SK-N-SH (cell line): Measurements from ENCODE around the gene CEBPG. TPM values are rescaled to one million over a fixed set of nuclear protein-coding genes. Genes with fewer than 3 reads are reported as not detected.

Source experiments
- CTCF ChIA-PET: fragments of 300-600, 350-600 bp; formaldehyde crosslinking; extraction: SDS; loops from one replicate; lab custom pipeline; 2021; lab: Yijun Ruan, JAX
- POLR2A ChIA-PET: fragments of 350-600 bp; sonication (Branson Sonifier 250); formaldehyde crosslinking; extraction: SDS; loops from one replicate; lab custom pipeline; 2020; ENCODE audit warnings: antibody characterized with exemption, inconsistent platforms; lab: Yijun Ruan, JAX
- DNase-seq: peaks from one replicate; pipeline ENCODE4 v3.0.0; 2012
- H2AFZ ChIP-seq: fragments of 200-600 bp; sonication (generic); 2 replicates; pipeline ENCODE4 v1.8.1; 2016; ENCODE audit warnings: antibody characterized with exemption, mild to moderate bottlenecking, low read depth
- H3F3A ChIP-seq: fragments of 200-600 bp; sonication (generic); replicated peaks from 2 replicates; pipeline ENCODE3; 2016; ENCODE audit warnings: antibody characterized with exemption, mild to moderate bottlenecking; ENCODE audit not compliant: insufficient read depth
- H3K27ac ChIP-seq, 2 experiments: fragments of 200-500 bp in 1 of 2; fragments of 200-600 bp in 1 of 2; sonication (Bioruptor generic) in 1 of 2; sonication (generic), shearing (Covaris generic) in 1 of 2; 2 replicates each; pipeline versions ENCODE4 v1.5.1 to v1.6.1; 2014 to 2016; ENCODE audit warnings: low read depth in 2 of 2, inconsistent platforms in 1 of 2, low read length in 1 of 2, mild to moderate bottlenecking in 1 of 2, mixed read lengths in 1 of 2
- H3K27me3 ChIP-seq: fragments of 200-600 bp; sonication (generic), shearing (Covaris generic); 2 replicates; pipeline ENCODE4 v1.6.1; 2016; ENCODE audit warnings: mixed run types; ENCODE audit not compliant: insufficient read depth
- H3K36me3 ChIP-seq, 2 experiments: fragments of 200-500 bp in 1 of 2; fragments of 200-600 bp in 1 of 2; sonication (Bioruptor generic) in 1 of 2; sonication (generic) in 1 of 2; replicated peaks in 1 of 2; 2 replicates each; pipeline versions ENCODE3 to v1.5.1; 2014 to 2016; ENCODE audit warnings: low read length in 1 of 2, mild to moderate bottlenecking in 1 of 2; ENCODE audit not compliant: insufficient read depth in 2 of 2, control insufficient read depth in 1 of 2
- H3K4me1 ChIP-seq, 2 experiments: fragments of 200-500 bp in 1 of 2; fragments of 200-600 bp in 1 of 2; sonication (Bioruptor generic) in 1 of 2; sonication (generic), shearing (Covaris generic) in 1 of 2; 2 replicates each; pipeline versions ENCODE4 v1.5.1 to v1.6.1; 2014 to 2016; ENCODE audit warnings: low read depth in 1 of 2, low read length in 1 of 2, mixed run types in 1 of 2; ENCODE audit not compliant: insufficient read depth in 2 of 2, control insufficient read depth in 1 of 2
- H3K4me2 ChIP-seq: fragments of 200-600 bp; sonication (generic), shearing (Covaris generic); 2 replicates; pipeline ENCODE4 v1.6.1; 2017; ENCODE audit warnings: mixed run types
- H3K4me3 ChIP-seq, 2 experiments: fragments of 200-500 bp in 1 of 2; fragments of 200-600 bp in 1 of 2; sonication (Bioruptor generic) in 1 of 2; sonication (generic), shearing (Covaris generic) in 1 of 2; 2 replicates each; pipeline versions ENCODE4 v1.5.1 to v1.8.1; 2014 to 2016; ENCODE audit warnings: low read depth in 2 of 2, inconsistent platforms in 1 of 2, low read length in 1 of 2, mild to moderate bottlenecking in 1 of 2, mixed read lengths in 1 of 2, moderate library complexity in 1 of 2
- H3K79me2 ChIP-seq: fragments of 200-600 bp; sonication (generic); 2 replicates; pipeline ENCODE4 v1.8.1; 2017; ENCODE audit warnings: mild to moderate bottlenecking; ENCODE audit not compliant: insufficient read depth
- H3K9ac ChIP-seq: fragments of 200-600 bp; sonication (generic); 2 replicates; pipeline ENCODE4 v1.6.1; 2017; ENCODE audit warnings: mixed run types
- H3K9me2 ChIP-seq: fragments of 200-600 bp; sonication (generic); 2 replicates; pipeline ENCODE4 v1.6.1; 2017; ENCODE audit warnings: mixed run types
- H3K9me3 ChIP-seq: fragments of 200-600 bp; sonication (generic); 2 replicates; pipeline ENCODE4 v1.6.1; 2017; ENCODE audit warnings: mixed run types, mild to moderate bottlenecking, moderate library complexity
- H4K20me1 ChIP-seq: fragments of 200-600 bp; sonication (generic); 2 replicates; pipeline ENCODE4 v1.6.1; 2017; ENCODE audit warnings: mild to moderate bottlenecking, mixed run types; ENCODE audit not compliant: insufficient read depth
- GABPA ChIP-seq: IDR thresholded peaks from 2 replicates; pipeline ENCODE4 v1.4.0; 2012; ENCODE audit warnings: low read depth, mild to moderate bottlenecking
- MXI1 ChIP-seq: IDR thresholded peaks from 2 replicates; pipeline ENCODE4 v1.6.1; 2012; ENCODE audit warnings: mild to moderate bottlenecking, low read depth, low read length, improper control_type of control experiment
- POLR2AphosphoS5 ChIP-seq: IDR thresholded peaks from 2 replicates; pipeline ENCODE4 v1.6.1; 2012; ENCODE audit warnings: low read depth, low read length
- RAD21 ChIP-seq: IDR thresholded peaks from 2 replicates; pipeline ENCODE4 v1.6.1; 2012; ENCODE audit warnings: mild to moderate bottlenecking, low read length
- RCOR1 ChIP-seq: fragments of 150-350 bp; IDR thresholded peaks from 2 replicates; pipeline ENCODE4 v1.6.1; 2017; ENCODE audit warnings: antibody characterized with exemption, low read length
- REST ChIP-seq: IDR thresholded peaks from 2 replicates; pipeline ENCODE4 v1.6.1; 2012; ENCODE audit warnings: mild to moderate bottlenecking, low read depth, low read length, moderate library complexity
- WGBS: methylation state at CpG from one replicate; pipeline ENCODE4 v1.1.6; 2017; ENCODE audit warnings: low lambda C conversion rate; 5-methylcytosine and 5-hydroxymethylcytosine counted together
- polyA plus RNA-seq, 3 experiments: library from polyadenylated mRNA; depleted of rRNA; stranded (reverse); fragments of >200 nt; gene quantifications; 2 replicates each; pipeline ENCODE4 v1.2.3, GENCODE V29; 2012

Gene CEBPG
- polyA plus RNA-seq, 1 of the 3 experiments (the other 2 are of a cell fraction) = 9.1 TPM

GRCh38 chr19:33392341-33393285, 19.1 kb downstream of the CEBPG start:
- Histone ChIP-seq H3K79me2 (no peaks in the 10 kb centered on the region), H3K9me3 (no peaks in the 10 kb centered on the region), H3K27ac (no peak overlapping the region; a peak in 1 of 4 replicates), H4K20me1 (peaks cover 30% of the 10 kb centered on the region), H3K9ac (no peak overlapping the region), H3K36me3 (peaks cover 0 to 6% of the 10 kb centered on the region in 2 experiments), H3K9me2 (no peaks in the 10 kb centered on the region), H3F3A (no peaks in the 10 kb centered on the region), H3K4me2 (no peak overlapping the region), H3K27me3 (no peaks in the 10 kb centered on the region), H3K4me3 (no peak overlapping the region), H3K4me1 (peaks cover 0 to 47% of the 10 kb centered on the region in 2 experiments; a peak in 1 of 4 replicates), H2AFZ (no peak overlapping the region)
- peak; percentile 89 for DNase-seq
- POLR2A ChIA-PET = interaction anchor here (1.0 to 1.1 kb wide), 2 partner anchors 19 to 156 kb away, joined by 3 read pairs; partner anchors contain the start of gene CEBPG
- CTCF ChIA-PET = interaction anchor here (0.9 to 22.5 kb wide), 7 partner anchors 9 to 152 kb away, joined by 3 to 511 read pairs (median 7); partner anchors contain the start of gene CEBPA
- 94% methylated on average over 6 of the region's 39 CpGs for WGBS
- TF ChIP-seq RAD21 (no peak), POLR2AphosphoS5 (no peak), REST (no peak), RCOR1 (no peak)

- H3K9me3 ChIP-seq = no peaks in the 10 kb centered on the region
- no peak overlapping the region for H3K4me2 ChIP-seq
- H3K27ac ChIP-seq = no peak overlapping the region
- H2AFZ ChIP-seq = no peak overlapping the region
- H4K20me1 ChIP-seq = peaks cover 22% of the 10 kb centered on the region
- H3K4me3 ChIP-seq = no peak overlapping the region
- no peaks in the 10 kb centered on the region for H3F3A ChIP-seq
- CTCF ChIA-PET = interaction anchor here (2.0 to 22.5 kb wide), 3 partner anchors 9 to 152 kb away, joined by 7 to 511 read pairs (median 118); no protein-coding TSS in a partner anchor
- no peaks in the 10 kb centered on the region for H3K27me3 ChIP-seq
- no peak overlapping the region for H3K9ac ChIP-seq
- WGBS = 90% methylated on average over 11 of the region's 21 CpGs
- peaks cover 0 to 2% of the 10 kb centered on the region in 2 experiments for H3K36me3 ChIP-seq
- no peaks in the 10 kb centered on the region for H3K79me2 ChIP-seq
- no peak for TF ChIP-seq MXI1
- TF ChIP-seq REST = peak; percentile 58; the same call in 1 of the 2 replicates
- no peak for TF ChIP-seq GABPA
- TF ChIP-seq, all 33 proteins: peak for 1
- DNase-seq = peak; percentile 47
- POLR2A ChIA-PET = interaction anchor here (1.0 to 1.1 kb wide), 2 partner anchors 22 to 156 kb away, joined by 3 read pairs; no protein-coding TSS in a partner anchor
- Histone ChIP-seq H3K4me1 (peaks cover 0 to 41% of the 10 kb centered on the region in 2 experiments; a peak in 1 of 4 replicates), H3K9me2 (no peaks in the 10 kb centered on the region)
These were observed 19.9 kb downstream of the CEBPG start for GRCh38 chr19:33393286-33394005.
